ENCODE measurements around the gene SEPTIN8.

Gene SEPTIN8

DNA sequence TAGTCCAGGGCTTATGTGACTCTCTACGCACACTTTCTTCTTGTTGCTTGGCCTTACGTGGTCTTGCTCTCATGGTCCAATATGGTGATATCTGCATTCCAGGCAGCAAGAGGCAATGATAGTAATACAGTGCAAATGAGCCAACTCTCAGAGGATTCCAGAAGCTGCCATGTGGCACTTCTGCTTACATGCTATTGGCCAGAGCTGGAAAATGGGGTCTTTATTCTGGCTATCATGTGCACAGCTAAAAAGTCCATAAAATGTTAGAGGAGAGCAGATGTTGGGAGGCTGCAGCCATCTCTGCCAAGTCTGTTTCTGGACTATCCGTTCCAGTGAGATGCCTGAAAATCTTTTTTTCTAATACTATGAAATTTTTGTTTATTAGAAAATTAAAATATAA lies 2.9 kb upstream of the SEPTIN8 start:
- no peak for DNase-seq

DNA sequence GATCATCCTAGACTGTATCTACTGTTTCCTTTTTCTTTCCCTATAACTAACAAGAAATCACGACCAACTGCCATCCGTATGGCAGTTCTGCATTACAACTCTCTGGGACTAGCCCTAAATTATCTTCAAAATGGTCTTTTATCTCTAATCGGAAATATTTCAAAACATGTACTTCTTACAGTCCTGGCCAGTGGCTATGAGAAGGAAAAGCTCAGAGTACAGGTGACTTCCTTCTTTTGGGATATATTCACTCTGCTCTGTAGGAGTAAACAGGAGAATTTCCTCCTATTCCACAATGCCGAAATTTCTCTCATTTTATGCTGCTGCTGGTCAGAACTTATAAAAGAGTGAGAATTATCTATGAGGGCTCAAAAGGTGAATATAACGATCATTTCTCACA lies 1.8 kb upstream of the SEPTIN8 start:
- no peak for DNase-seq

GRCh38 chr5:132778129-132778528 lies 1.1 kb upstream of the SEPTIN8 start:
- DNase-seq: no peak

GRCh38 chr5:132776938-132777208 lies 166 bp downstream of the SEPTIN8 start:
- no peak for DNase-seq

GRCh38 chr5:132776131-132776937 lies 705 bp downstream of the SEPTIN8 start:
- DNase-seq: no peak

DNA sequence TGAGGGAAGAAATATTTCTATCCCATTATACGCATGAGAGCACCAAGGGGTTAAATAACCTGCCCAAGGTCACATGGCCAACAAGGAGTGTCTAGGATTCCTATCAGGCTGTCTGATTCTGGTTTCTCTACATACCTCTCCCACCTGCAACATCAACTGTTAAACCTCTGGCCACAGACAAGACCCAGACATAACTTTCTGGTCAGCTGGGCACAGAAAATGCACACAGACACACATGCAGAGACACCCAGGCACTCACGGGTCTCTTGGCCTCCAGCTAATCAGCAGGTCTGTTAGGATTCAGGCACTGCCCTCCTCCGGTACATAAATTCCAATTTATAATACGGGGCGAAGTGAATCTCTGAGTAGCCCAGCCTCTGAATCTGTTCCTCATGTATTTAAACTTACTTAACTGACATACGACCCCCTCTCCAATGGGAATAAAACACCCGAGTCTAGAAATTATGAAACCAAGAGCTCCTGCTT lies 1.5 kb downstream of the SEPTIN8 start:
- no peak for DNase-seq

DNA sequence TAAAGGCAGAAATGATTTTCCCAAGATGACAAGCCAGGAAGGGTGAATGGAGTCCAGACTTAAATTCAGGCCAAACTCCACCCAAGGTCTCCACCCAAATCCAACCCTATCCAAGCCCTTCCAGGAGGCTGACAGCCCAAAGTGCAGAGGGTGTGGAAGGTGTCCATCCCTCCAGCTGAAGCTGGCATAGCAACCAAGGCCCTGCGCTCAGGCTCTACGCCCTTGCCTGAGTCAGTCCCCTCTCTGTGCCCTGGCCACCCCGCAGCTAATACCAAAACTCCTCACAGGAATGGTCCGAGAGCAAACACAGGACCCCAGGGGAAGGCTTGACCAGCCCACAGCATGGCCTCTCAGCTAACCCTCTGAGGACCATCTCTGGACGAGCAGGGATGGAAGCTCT lies 2.1 kb downstream of the SEPTIN8 start:
- no peak for DNase-seq

DNA sequence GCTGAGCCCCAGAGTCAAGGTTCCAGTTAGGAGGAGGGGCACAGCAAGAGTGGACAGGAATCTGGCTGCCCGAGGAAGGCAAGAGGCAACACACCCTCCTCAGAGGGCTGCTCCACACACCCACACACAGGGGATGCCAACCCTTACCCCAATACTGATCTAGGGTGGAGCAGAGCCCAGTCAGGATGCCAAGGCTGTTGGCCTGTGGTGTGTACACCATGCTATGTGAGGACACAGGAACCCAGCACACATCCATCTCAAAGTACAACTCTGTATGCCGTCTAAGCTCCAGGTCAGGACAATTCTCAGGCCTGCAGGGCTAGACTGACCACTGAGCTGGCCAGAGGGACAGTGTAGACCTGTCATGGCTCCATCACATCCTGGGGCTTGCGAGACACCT lies 2.6 kb downstream of the SEPTIN8 start:
- no peak for DNase-seq

- DNase-seq: no peak
Observed at GRCh38 chr5:132773601-132774355, 3.3 kb downstream of the SEPTIN8 start.

GRCh38 chr5:132773114-132773513 lies 3.9 kb downstream of the SEPTIN8 start:
- no peak for DNase-seq

- no peak for DNase-seq
Observed at GRCh38 chr5:132772291-132773070, 4.6 kb downstream of the SEPTIN8 start.

DNA sequence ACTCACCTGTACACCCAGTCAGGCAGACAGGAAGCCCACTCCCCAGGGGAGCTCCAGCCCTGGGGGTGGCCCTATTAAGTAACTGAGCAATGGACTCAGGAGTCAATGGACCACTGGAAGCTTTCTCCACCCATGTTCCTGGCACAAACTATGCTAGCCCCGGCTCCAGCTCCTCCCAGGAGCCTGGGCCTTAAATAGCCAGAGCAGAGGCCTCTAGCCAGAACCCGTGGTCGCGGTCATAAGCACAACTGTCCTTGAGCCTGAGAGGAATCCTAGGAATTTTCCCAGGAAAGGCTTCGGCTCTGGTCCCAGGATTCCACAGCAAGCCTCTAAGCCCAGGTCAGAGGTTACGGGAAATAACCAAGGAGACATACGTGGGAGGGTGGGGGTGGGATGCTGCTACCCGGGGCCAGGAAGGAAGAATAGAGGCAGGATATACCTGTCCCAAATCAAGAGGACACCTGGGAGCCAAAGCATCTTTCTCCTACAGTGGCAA lies 5.5 kb downstream of the SEPTIN8 start:
- no peak for DNase-seq

- DNase-seq: no peak
Observed at GRCh38 chr5:132770476-132771159, 6.4 kb downstream of the SEPTIN8 start.

- no peak for DNase-seq
Observed at GRCh38 chr5:132768485-132768868, 8.6 kb downstream of the SEPTIN8 start.

- no peak for DNase-seq
Observed at GRCh38 chr5:132767150-132767549, 9.9 kb downstream of the SEPTIN8 start.

DNA sequence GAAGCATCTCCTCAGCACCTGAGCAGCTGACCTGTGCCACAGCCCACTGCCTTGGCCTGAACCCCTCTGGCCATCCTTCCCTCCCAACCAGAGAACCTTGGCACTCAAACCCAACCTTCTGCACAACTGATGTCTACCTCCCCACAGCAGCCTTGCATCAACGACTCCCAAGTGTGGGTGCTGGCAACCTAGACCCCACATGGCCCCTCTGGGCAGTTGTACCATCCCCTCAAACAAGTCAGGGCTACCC lies 10.3 kb downstream of the SEPTIN8 start:
- no peak for DNase-seq

GRCh38 chr5:132766020-132766805 lies 10.8 kb downstream of the SEPTIN8 start:
- no peak for DNase-seq

DNA sequence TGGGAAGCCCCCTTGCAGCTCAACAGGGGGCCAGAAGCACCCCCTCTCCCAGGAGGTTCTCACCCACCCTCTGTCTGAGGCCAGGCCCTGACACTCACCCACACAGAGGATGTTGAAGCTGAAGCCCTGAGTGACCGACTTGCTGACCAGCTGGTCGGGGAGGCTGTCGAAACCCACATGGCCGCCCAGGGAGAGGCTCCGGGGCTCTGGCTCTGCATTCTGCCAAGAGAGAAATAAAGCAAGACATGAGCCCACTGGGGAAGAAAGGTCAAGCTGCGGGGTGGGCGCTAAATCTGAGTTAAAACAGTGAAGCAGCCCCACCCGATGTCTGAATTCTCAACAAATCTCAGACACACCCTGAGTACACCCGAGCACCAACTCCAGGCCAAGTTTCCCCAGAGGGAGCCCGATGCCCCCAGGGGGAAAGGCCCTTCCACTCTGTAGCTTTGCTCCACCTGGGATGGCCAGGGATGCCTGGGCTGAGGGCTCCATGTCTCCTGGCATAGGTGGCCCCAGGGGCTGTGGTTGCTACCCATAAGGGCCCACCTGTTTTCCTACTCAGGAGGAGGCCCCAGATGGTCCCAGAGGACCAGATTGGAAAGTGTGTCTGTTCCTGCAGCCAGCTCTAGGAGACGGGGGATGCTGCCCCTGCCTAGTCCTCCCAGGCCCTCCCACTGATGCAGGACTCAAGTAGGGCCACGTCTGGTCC lies 11.6 kb downstream of the SEPTIN8 start:
- no peak for DNase-seq

DNA sequence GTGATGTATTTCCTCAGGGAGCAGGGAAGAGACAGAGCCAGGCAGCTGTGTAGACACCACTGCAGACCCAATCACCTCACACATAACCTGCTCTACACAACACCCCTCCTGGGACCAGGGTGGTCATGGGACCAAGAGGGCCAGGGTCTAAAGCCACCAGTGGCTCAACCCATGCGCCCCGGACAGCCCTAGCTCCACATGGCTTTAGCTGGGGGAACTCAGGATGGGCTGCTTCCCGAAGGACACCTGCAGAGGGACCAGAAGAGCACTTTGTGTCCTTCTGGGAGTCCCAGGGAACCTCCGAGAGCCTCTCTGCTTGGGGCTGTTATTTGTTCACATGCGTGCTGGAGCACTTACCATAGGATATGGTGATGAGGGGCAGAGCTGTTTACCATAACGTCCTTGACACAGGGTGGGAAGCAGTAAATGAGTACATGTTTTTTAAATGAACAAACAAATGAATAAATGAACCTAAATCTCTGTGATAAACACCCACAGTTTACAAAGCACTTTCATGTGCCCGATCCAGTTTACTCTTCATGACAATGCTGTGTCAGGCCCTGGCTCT lies 12.3 kb downstream of the SEPTIN8 start:
- DNase-seq: no peak

- no peak for DNase-seq
Observed at GRCh38 chr5:132764051-132764450, 13.0 kb downstream of the SEPTIN8 start.

All from NCI-H1930 (cell line).